Measurements from ENCODE around the gene ADGRB3. TPM values are rescaled to one million over a fixed set of nuclear protein-coding genes. Genes with fewer than 3 reads are reported as not detected.

Gene ADGRB3
- total RNA-seq, 1 experiment from 2014 or later: 7.7 TPM

DNA sequence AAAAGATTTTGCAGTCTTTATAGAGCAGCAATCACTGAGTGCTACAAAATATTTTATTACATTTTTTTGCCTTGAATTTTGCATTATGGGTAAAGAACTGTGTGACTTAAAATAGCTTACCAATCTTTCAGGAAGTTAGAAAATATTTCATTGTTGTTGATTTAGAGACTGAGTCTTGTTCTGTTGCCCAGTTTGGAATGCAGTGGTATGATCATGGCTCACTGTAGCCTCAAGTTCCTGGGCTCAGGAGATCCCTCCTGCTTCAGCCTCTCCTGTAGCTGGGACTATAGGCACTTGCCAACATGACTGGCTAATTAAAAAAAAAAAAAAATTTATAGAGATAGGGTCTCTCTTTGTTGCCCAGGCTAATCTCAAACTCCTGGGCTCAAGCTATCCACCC lies 100.8 kb downstream of the ADGRB3 start:
- peaks cover 28% of the 10 kb centered on the region for H3K4me1 ChIP-seq (ENCODE audit: insufficient read depth, low read length, poor library complexity, severe bottlenecking)
- H3K27ac ChIP-seq (ENCODE audit: low read depth, low read length, poor library complexity, severe bottlenecking): no peak overlapping the region
- no TSS peak for BruUV-seq (replicated peaks)
- no peak overlapping the region for H3K4me3 ChIP-seq (ENCODE audit: low read depth, low read length, poor library complexity, severe bottlenecking)
- POLR2A ChIA-PET (ENCODE audit: low non-redundant PET): no interaction called here
- no peaks in the 10 kb centered on the region for H3K27me3 ChIP-seq (replicated peaks; ENCODE audit: insufficient read depth, low read depth, low read length, poor library complexity)
- CTCF ChIA-PET: no interaction called here
- DNase-seq (ENCODE audit: low spot score): no peak
- intact Hi-C loops (cut with micrococcal nuclease; ENCODE audit: unreplicated experiment): no loop called here
- no peaks in the 10 kb centered on the region for H3K9me3 ChIP-seq (ENCODE audit: low read depth, low read length, poor library complexity, severe bottlenecking)
- TF ChIP-seq, protein P1, sequence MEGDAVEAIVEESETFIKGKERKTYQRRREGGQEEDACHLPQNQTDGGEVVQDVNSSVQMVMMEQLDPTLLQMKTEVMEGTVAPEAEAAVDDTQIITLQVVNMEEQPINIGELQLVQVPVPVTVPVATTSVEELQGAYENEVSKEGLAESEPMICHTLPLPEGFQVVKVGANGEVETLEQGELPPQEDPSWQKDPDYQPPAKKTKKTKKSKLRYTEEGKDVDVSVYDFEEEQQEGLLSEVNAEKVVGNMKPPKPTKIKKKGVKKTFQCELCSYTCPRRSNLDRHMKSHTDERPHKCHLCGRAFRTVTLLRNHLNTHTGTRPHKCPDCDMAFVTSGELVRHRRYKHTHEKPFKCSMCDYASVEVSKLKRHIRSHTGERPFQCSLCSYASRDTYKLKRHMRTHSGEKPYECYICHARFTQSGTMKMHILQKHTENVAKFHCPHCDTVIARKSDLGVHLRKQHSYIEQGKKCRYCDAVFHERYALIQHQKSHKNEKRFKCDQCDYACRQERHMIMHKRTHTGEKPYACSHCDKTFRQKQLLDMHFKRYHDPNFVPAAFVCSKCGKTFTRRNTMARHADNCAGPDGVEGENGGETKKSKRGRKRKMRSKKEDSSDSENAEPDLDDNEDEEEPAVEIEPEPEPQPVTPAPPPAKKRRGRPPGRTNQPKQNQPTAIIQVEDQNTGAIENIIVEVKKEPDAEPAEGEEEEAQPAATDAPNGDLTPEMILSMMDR (conservative IDR thresholded peaks at IDR 0.05; ENCODE audit: low read depth, low read length): no peak
- TF ChIP-seq EZH2 (IDR thresholded peaks at IDR 0.05; ENCODE audit: borderline replicate concordance, low read depth, low read length, poor library complexity, severe bottlenecking): no peak
- no peaks in the 10 kb centered on the region for H3K36me3 ChIP-seq (ENCODE audit: insufficient read depth, low read length, poor library complexity, severe bottlenecking)

DNA sequence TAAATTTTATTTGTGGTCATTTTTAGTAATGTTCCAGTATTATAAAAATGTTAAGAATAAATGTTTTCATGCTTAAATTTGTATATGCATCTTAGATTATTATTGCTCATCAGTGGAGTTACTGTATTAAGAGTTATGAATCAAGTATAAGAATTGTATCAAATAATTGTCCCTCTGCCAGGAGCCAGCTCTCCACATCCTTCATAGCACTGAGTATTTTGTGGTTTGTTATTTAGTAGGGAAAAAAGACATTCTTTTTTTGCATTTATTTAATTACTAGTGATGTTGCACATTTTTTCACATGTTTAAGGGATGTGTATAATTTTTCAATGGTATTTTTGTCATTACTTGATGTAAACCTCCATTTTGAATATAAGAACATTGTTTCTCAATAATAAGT lies 102.0 kb downstream of the ADGRB3 start:
- intact Hi-C loops (cut with micrococcal nuclease; ENCODE audit: unreplicated experiment): no loop called here
- DNase-seq (ENCODE audit: low spot score): no peak
- TF ChIP-seq EZH2 (IDR thresholded peaks at IDR 0.05; ENCODE audit: borderline replicate concordance, low read depth, low read length, poor library complexity, severe bottlenecking): no peak
- TF ChIP-seq, protein P1 (conservative IDR thresholded peaks at IDR 0.05; ENCODE audit: low read depth, low read length): no peak
- CTCF ChIA-PET: no interaction called here
- peaks cover 26% of the 10 kb centered on the region for H3K4me1 ChIP-seq (ENCODE audit: insufficient read depth, low read length, poor library complexity, severe bottlenecking)
- POLR2A ChIA-PET (ENCODE audit: low non-redundant PET): no interaction called here
- no TSS peak for BruUV-seq (replicated peaks)
- H3K4me3 ChIP-seq (ENCODE audit: low read depth, low read length, poor library complexity, severe bottlenecking): no peak overlapping the region
- no peaks in the 10 kb centered on the region for H3K27me3 ChIP-seq (replicated peaks; ENCODE audit: insufficient read depth, low read depth, low read length, poor library complexity)
- no peaks in the 10 kb centered on the region for H3K36me3 ChIP-seq (ENCODE audit: insufficient read depth, low read length, poor library complexity, severe bottlenecking)
- H3K9me3 ChIP-seq (ENCODE audit: low read depth, low read length, poor library complexity, severe bottlenecking): no peaks in the 10 kb centered on the region
- no peak overlapping the region for H3K27ac ChIP-seq (ENCODE audit: low read depth, low read length, poor library complexity, severe bottlenecking)

DNA sequence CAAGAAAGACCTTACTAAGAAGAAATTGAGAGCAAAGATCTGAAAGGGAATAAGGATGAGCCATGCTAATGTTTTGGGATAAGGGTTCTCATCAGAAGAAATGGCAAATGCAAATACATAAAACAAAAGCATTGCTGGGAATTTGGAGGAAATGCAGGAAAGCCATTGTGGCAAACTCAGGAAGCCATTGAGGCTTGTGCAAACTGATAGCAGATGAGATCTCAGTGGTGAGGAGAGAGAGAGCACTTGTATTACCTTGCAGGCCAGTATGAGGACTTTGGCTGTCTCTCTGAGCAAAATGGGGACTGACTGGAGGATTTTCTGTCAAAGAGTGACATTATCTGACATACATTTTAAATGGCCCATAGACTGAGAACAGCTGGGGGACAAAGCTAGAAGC lies 103.0 kb downstream of the ADGRB3 start:
- intact Hi-C loops (cut with micrococcal nuclease; ENCODE audit: unreplicated experiment): no loop called here
- no peaks in the 10 kb centered on the region for H3K9me3 ChIP-seq (ENCODE audit: low read depth, low read length, poor library complexity, severe bottlenecking)

More for the DNA sequence above, 103.0 kb downstream of the ADGRB3 start:
- BruUV-seq (replicated peaks): no TSS peak
- H3K27ac ChIP-seq (ENCODE audit: low read depth, low read length, poor library complexity, severe bottlenecking): no peak overlapping the region
- no peaks in the 10 kb centered on the region for H3K36me3 ChIP-seq (ENCODE audit: insufficient read depth, low read length, poor library complexity, severe bottlenecking)
- ChIA-PET POLR2A (ENCODE audit: low non-redundant PET) (no interaction called here), CTCF (no interaction called here)
- H3K27me3 ChIP-seq (replicated peaks; ENCODE audit: insufficient read depth, low read depth, low read length, poor library complexity): no peaks in the 10 kb centered on the region
- TF ChIP-seq EZH2 (IDR thresholded peaks at IDR 0.05; ENCODE audit: borderline replicate concordance, low read depth, low read length, poor library complexity, severe bottlenecking): no peak
- TF ChIP-seq, protein P1 (conservative IDR thresholded peaks at IDR 0.05; ENCODE audit: low read depth, low read length): no peak
- DNase-seq (ENCODE audit: low spot score): no peak
- peaks cover 28% of the 10 kb centered on the region for H3K4me1 ChIP-seq (ENCODE audit: insufficient read depth, low read length, poor library complexity, severe bottlenecking)
- H3K4me3 ChIP-seq (ENCODE audit: low read depth, low read length, poor library complexity, severe bottlenecking): no peak overlapping the region

Measured in A673 (cell line).